ENCODE measurements around the gene TBC1D14. TPM values are rescaled to one million over a fixed set of nuclear protein-coding genes. Genes with fewer than 3 reads are reported as not detected.

Gene TBC1D14
- total and polyA plus RNA-seq, 9 of the 15 experiments (the other 6 are each of a cell fraction or from before 2014, with no cell fraction given) = 2.1 to 59.6 (median 44.8) TPM

DNA sequence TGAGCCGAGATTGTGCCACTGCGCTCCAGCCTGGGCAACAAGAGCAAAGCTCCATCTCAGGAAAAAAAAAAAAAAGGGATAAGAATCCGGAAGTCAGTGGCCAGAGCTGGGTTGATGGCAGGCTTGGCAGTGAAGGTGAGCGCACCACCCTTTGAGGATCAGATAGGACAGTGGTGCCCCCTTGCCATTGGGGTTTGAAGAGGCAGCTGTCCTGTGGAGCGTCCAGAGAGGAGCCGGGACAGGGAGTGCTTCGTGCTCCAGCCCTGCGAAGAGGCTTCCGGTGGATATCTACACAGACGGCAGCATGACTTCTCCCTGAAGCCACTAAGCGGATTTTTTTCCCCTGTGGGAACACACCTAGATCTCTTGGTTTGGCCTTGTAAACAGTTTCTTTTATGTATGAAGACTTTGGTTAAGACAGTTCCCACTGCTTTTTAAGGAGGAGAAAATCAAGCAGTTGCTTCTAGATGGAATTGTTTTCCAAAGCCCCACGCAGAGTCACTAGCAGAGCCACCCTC, 6.5 kb downstream of the TBC1D14 start (continued):
- TF ChIP-seq ZNF586 (CRISPR knock-in tag; conservative IDR thresholded peaks at IDR 0.05) (no peak), ZSCAN29 (IDR thresholded peaks at IDR 0.05) (peak; percentile 81), POLR2G (IDR thresholded peaks at IDR 0.05; ENCODE audit: low read depth, low read length) (0 out of 2 replicates have a peak, but pooled peaks have one; percentile 13), ZNF507 (tag; conservative IDR thresholded peaks at IDR 0.05) (no peak), STAT5B (CRISPR knock-in tag; IDR thresholded peaks at IDR 0.05) (no peak), RBFOX2 (IDR thresholded peaks at IDR 0.05; ENCODE audit: low read depth, low read length) (peak; percentile 58), ZNF263 (CRISPR knock-in tag; IDR thresholded peaks at IDR 0.05; ENCODE audit: borderline replicate concordance) (no peak), NFXL1 (CRISPR knock-in tag; IDR thresholded peaks at IDR 0.05) (no peak), MEF2D (tag; conservative IDR thresholded peaks at IDR 0.05; ENCODE audit: low read depth) (no peak), ZNF23 (CRISPR knock-in tag; IDR thresholded peaks at IDR 0.05) (no peak), ZC3H4 (CRISPR knock-in tag; IDR thresholded peaks at IDR 0.05; ENCODE audit: borderline replicate concordance) (peak; percentile 75; the same call in 1 of the 2 replicates)
- TF ChIP-seq, protein P1, sequence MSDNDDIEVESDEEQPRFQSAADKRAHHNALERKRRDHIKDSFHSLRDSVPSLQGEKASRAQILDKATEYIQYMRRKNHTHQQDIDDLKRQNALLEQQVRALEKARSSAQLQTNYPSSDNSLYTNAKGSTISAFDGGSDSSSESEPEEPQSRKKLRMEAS (CRISPR knock-in tag; IDR thresholded peaks at IDR 0.05) = no peak
- TF ChIP-seq, protein P2, sequence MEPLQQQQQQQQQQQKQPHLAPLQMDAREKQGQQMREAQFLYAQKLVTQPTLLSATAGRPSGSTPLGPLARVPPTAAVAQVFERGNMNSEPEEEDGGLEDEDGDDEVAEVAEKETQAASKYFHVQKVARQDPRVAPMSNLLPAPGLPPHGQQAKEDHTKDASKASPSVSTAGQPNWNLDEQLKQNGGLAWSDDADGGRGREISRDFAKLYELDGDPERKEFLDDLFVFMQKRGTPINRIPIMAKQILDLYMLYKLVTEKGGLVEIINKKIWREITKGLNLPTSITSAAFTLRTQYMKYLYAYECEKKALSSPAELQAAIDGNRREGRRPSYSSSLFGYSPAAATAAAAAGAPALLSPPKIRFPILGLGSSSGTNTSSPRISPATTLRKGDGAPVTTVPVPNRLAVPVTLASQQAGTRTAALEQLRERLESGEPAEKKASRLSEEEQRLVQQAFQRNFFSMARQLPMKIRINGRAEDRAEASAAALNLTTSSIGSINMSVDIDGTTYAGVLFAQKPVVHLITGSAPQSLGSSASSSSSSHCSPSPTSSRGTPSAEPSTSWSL (CRISPR knock-in tag; IDR thresholded peaks at IDR 0.05; ENCODE audit: borderline replicate concordance) = peak; percentile 13; the same call in 1 of the 2 replicates
- TF ChIP-seq, protein P3, sequence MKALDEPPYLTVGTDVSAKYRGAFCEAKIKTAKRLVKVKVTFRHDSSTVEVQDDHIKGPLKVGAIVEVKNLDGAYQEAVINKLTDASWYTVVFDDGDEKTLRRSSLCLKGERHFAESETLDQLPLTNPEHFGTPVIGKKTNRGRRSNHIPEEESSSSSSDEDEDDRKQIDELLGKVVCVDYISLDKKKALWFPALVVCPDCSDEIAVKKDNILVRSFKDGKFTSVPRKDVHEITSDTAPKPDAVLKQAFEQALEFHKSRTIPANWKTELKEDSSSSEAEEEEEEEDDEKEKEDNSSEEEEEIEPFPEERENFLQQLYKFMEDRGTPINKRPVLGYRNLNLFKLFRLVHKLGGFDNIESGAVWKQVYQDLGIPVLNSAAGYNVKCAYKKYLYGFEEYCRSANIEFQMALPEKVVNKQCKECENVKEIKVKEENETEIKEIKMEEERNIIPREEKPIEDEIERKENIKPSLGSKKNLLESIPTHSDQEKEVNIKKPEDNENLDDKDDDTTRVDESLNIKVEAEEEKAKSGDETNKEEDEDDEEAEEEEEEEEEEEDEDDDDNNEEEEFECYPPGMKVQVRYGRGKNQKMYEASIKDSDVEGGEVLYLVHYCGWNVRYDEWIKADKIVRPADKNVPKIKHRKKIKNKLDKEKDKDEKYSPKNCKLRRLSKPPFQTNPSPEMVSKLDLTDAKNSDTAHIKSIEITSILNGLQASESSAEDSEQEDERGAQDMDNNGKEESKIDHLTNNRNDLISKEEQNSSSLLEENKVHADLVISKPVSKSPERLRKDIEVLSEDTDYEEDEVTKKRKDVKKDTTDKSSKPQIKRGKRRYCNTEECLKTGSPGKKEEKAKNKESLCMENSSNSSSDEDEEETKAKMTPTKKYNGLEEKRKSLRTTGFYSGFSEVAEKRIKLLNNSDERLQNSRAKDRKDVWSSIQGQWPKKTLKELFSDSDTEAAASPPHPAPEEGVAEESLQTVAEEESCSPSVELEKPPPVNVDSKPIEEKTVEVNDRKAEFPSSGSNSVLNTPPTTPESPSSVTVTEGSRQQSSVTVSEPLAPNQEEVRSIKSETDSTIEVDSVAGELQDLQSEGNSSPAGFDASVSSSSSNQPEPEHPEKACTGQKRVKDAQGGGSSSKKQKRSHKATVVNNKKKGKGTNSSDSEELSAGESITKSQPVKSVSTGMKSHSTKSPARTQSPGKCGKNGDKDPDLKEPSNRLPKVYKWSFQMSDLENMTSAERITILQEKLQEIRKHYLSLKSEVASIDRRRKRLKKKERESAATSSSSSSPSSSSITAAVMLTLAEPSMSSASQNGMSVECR (CRISPR knock-in tag; IDR thresholded peaks at IDR 0.05) = peak; percentile 12; the same call in 1 of the 2 replicates
- TF ChIP-seq, protein P4, sequence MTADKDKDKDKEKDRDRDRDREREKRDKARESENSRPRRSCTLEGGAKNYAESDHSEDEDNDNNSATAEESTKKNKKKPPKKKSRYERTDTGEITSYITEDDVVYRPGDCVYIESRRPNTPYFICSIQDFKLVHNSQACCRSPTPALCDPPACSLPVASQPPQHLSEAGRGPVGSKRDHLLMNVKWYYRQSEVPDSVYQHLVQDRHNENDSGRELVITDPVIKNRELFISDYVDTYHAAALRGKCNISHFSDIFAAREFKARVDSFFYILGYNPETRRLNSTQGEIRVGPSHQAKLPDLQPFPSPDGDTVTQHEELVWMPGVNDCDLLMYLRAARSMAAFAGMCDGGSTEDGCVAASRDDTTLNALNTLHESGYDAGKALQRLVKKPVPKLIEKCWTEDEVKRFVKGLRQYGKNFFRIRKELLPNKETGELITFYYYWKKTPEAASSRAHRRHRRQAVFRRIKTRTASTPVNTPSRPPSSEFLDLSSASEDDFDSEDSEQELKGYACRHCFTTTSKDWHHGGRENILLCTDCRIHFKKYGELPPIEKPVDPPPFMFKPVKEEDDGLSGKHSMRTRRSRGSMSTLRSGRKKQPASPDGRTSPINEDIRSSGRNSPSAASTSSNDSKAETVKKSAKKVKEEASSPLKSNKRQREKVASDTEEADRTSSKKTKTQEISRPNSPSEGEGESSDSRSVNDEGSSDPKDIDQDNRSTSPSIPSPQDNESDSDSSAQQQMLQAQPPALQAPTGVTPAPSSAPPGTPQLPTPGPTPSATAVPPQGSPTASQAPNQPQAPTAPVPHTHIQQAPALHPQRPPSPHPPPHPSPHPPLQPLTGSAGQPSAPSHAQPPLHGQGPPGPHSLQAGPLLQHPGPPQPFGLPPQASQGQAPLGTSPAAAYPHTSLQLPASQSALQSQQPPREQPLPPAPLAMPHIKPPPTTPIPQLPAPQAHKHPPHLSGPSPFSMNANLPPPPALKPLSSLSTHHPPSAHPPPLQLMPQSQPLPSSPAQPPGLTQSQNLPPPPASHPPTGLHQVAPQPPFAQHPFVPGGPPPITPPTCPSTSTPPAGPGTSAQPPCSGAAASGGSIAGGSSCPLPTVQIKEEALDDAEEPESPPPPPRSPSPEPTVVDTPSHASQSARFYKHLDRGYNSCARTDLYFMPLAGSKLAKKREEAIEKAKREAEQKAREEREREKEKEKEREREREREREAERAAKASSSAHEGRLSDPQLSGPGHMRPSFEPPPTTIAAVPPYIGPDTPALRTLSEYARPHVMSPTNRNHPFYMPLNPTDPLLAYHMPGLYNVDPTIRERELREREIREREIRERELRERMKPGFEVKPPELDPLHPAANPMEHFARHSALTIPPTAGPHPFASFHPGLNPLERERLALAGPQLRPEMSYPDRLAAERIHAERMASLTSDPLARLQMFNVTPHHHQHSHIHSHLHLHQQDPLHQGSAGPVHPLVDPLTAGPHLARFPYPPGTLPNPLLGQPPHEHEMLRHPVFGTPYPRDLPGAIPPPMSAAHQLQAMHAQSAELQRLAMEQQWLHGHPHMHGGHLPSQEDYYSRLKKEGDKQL (CRISPR knock-in tag; IDR thresholded peaks at IDR 0.05; ENCODE audit: borderline replicate concordance) = no peak

Data from K562 (cell line).